Coronary artery (tissue), 2 donors: ENCODE results near the gene CFAP57.

Experiments used
- DNase-seq: peaks from one replicate; pipeline ENCODE4 v3.0.0-alpha.2; 2017; ENCODE audit warnings: low spot score
- H3K27ac ChIP-seq, 2 donors: fragments of 200-600 bp; sonication (generic); one replicate each; pipeline ENCODE4 v1.5.1; 2016 to 2019
- H3K4me3 ChIP-seq: fragments of 200-600 bp; sonication (generic); 2 replicates; pipeline ENCODE4 v1.5.1; 2016; ENCODE audit warnings: mild to moderate bottlenecking, moderate library complexity
- CTCF ChIP-seq: fragments of 200-600 bp; sonication (generic); IDR thresholded peaks from one replicate; pipeline ENCODE4 v1.5.1; 2019; ENCODE audit warnings: antibody characterized with exemption

Gene CFAP57

GRCh38 chr1:43271186-43272118 is 99.3 kb downstream of the CFAP57 start:
- peak; percentile 40 for DNase-seq
- TF ChIP-seq CTCF, result no peak
- Histone ChIP-seq H3K27ac (no peak overlapping the region), H3K4me3 (peak overlapping the region; percentile 30)

- H3K4me3 ChIP-seq, result no peak overlapping the region
- H3K27ac ChIP-seq, result no peak overlapping the region
- peak; percentile 47 for DNase-seq
- no peak for TF ChIP-seq CTCF
Observed at GRCh38 chr1:43272161-43272560, 100.0 kb downstream of the CFAP57 start.

GRCh38 chr1:43272576-43273571 is 100.7 kb downstream of the CFAP57 start:
- DNase-seq, result peak; percentile 58
- Histone ChIP-seq H3K4me3 (no peak overlapping the region), H3K27ac (no peak overlapping the region)
- no peak for TF ChIP-seq CTCF

GRCh38 chr1:43273708-43274107 is 101.6 kb downstream of the CFAP57 start:
- peak; percentile 31 for DNase-seq
- no peak overlapping the region for H3K4me3 ChIP-seq

GRCh38 chr1:43274125-43274803 is 102.1 kb downstream of the CFAP57 start:
- peak; percentile 64 for DNase-seq
- no peak overlapping the region for H3K4me3 ChIP-seq
- TF ChIP-seq CTCF, result no peak
- no peak overlapping the region for H3K27ac ChIP-seq

More at GRCh38 chr1:43273708-43274107, 101.6 kb downstream of the CFAP57 start:
- TF ChIP-seq CTCF, result no peak
- no peak overlapping the region for H3K27ac ChIP-seq

- peak; percentile 46 for DNase-seq
- Histone ChIP-seq H3K4me3 (no peak overlapping the region), H3K27ac (no peak overlapping the region)
- no peak for TF ChIP-seq CTCF
Observed at GRCh38 chr1:43274804-43275180, 102.7 kb downstream of the CFAP57 start.
